AG09319 (cell line): ENCODE data around the gene ANKRD33B.

Source experiments
- DNase-seq: peaks from one replicate; pipeline ENCODE4 v3.0.0-alpha.2; 2010; ENCODE audit warnings: low read depth; ENCODE audit errors: extremely low read depth
- TF ChIP-seq, protein P1 (sequence below): IDR thresholded peaks from 2 replicates; pipeline ENCODE4 v1.5.1; 2011; ENCODE audit warnings: low read depth, mild to moderate bottlenecking, inconsistent platforms, low read length, moderate library complexity

ANKRD33B gene

DNA sequence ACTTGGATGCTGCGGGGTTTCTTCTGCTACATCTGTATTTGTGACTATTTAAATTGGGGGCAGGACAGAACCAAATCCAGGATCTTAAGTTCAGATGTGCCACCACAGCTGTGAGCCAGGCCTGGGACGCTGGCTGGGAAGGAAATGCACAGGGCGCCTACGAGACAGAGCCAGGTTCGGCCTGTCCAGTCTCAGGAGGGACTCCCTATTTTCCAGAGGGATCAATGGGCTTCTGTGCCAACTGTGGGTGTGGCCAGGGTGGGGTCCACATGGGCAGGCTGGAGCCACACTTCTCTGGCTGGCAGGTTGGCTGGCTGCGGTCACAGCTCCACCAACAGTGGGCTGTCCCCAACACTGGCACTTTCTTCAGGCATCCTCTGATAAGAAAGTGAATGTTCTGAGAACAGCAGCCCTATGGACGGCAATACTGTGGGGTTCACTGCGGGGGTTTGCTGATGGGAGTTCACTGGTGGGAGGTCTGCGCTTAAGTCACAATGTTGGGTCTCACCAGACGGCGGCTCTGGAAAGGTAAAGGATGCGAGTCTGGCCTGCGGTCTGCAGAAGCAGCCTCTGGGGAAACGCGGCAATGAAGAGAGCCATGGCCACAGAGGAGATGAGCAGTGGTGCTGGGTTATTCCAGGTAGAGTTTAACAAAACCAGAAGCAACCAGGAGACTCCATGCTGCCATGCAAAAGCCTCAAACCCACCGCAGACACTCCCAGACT is 119.1 kb downstream of the ANKRD33B start:
- no peak for DNase-seq
- TF ChIP-seq, protein P1, sequence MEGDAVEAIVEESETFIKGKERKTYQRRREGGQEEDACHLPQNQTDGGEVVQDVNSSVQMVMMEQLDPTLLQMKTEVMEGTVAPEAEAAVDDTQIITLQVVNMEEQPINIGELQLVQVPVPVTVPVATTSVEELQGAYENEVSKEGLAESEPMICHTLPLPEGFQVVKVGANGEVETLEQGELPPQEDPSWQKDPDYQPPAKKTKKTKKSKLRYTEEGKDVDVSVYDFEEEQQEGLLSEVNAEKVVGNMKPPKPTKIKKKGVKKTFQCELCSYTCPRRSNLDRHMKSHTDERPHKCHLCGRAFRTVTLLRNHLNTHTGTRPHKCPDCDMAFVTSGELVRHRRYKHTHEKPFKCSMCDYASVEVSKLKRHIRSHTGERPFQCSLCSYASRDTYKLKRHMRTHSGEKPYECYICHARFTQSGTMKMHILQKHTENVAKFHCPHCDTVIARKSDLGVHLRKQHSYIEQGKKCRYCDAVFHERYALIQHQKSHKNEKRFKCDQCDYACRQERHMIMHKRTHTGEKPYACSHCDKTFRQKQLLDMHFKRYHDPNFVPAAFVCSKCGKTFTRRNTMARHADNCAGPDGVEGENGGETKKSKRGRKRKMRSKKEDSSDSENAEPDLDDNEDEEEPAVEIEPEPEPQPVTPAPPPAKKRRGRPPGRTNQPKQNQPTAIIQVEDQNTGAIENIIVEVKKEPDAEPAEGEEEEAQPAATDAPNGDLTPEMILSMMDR = no peak

DNA sequence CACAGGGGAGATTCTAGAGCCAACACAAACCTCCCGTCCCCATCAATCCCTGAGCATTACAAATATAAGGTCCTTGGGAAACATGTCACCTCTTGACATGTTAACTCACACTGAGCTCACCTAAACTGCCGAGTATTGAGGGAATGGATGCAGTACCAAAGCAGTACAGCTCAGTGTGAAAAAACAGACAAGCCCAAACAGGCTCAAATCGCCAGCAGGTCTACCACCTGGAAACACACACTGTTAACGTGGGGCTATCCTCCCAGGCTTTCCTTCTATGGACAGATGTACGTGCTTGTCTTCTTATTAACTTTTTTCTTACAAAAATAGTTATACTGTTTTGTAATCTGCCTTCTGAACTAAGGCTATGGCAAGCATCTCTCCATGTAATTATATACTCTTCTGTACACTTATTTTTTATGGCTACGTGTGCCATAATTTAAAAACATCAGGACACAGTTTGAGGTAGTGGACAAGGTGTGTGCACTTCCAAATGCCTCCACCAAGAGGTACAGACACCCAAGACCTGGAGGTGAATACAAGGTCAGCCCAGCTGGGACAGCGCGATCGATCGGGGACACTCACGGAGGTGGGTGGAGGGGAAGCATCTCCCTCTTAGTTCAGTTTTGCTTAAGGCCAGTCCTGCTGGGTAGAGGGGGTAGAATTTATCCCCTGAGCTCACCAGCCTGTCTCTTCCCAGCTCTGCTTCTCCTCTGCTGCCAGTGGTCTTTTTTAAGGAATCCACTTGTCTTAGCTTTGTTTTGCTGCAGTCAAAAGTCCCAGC is 120.6 kb downstream of the ANKRD33B start:
- DNase-seq = no peak
- TF ChIP-seq, protein P1 = no peak

DNA sequence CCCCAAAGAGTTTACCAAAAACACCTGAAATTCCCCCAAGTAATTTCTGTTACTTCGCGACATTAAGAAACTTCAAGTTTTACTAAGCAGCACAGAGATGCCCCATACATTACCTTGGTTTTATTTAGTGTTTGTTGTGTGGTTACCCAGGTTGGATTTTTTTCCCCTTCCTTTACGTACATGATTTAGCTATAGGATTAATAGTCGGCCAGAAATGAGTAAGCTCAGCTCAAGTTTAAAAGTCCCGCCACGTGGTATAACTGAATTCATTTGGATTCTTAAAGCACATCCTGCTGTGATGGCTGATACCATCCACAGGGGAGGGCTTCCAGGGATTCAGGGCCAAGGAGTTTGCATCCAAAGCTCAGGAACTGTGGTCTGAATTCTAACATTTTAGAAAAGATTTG is 121.2 kb downstream of the ANKRD33B start:
- TF ChIP-seq, protein P1 = no peak
- DNase-seq = no peak

DNA sequence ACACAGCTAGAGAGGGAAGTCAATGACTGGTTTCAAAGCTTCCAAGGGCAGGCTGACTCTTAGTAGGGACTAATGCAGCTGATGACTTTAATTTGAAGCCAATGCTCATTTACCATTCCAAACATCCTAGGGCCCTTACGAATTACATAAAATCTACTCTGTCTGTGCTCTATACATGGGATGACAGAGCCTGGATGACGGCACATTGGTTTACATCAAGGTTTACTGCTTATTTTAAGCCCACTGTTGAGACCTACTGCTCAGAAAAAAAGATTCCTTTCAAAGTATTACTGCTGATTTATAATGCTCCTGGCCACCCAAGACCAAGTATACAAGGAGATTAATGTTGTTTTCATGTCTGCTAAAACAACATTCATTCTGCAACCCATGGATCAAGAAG is 123.0 kb downstream of the ANKRD33B start:
- TF ChIP-seq, protein P1 = no peak
- DNase-seq = no peak

DNA sequence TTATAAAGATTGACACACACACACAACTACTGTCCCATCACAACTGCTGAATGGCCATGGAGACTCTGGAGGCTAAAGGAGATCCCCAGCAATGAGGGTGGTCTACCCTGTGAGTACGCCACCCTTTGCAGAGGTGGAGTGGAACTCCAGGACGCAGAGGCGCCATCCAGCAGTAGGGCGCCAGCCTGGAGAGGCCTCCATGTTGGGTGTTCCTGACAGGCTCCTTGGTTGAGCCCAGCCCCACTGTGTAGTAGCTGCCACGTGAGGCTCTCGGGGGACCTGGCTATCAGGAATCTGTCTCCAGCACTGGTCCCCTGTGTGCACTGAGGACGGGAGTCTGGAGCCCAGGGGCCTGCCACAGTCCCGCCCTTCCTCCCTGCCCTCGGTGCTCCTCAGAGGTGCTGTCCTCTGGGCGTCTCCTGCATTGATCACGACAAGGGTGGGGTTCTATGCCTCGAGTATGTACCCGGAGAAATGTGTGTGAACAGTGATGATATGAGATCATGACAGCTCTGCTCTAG is 124.8 kb downstream of the ANKRD33B start:
- TF ChIP-seq, protein P1 = no peak

DNA sequence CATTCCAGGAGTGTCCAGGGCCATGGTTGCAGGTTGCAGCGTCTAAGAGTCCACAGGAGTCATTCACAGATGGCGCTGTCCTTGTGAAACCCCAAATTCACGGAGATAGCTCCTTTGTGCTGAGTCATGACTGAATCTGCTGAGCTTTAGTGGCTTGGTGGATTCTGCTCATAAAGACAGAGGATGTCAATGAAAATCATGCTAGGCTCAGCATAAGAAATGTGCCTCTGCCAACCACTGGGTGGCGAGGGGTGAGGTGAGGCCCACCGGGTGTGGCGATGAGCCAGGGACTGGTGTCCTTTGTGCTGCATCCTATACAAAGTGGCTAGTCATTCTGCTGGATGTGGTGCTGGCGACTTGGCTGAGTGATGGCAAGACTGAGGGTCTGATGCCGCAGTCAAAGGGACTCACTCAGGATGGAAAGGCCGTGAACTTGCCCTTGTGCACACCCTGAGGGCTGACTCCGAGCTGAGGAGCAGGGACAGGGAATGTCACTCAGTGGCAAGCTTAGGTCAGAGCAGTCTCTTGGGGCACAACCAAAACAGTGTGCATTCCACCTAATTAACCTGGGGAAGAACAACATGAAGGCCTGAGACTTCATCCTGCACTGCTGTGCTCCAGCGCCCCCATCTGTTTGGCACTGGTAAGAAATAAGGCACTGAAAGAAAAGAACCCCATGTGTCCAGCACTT is 125.7 kb downstream of the ANKRD33B start:
- DNase-seq = no peak
- TF ChIP-seq, protein P1 = peak; percentile 26

More for the DNA sequence above, 124.8 kb downstream of the ANKRD33B start:
- DNase-seq = no peak
